GM23338 (cell line): ENCODE data around the gene CDR2. TPM values are rescaled to one million over a fixed set of nuclear protein-coding genes. Genes with fewer than 3 reads are reported as not detected.

Experiments used
- ATAC-seq: fragments of 200-7000 bp; cut with Tn5 transposase; 3 replicates; pipeline ENCODE4 v1.9.1; 2020
- DNase-seq: peaks from one replicate; pipeline ENCODE4 v3.0.0-alpha.2; 2015; ENCODE audit warnings: low spot score
- H2AFZ ChIP-seq: fragments of 200-600 bp; sonication (generic); 2 replicates; pipeline ENCODE4 v1.8.0; 2016; ENCODE audit warnings: antibody characterized with exemption, mild to moderate bottlenecking, moderate library complexity
- H3F3A ChIP-seq: fragments of 200-600 bp; sonication (generic); replicated peaks from 2 replicates; pipeline ENCODE4 v1.8.0; 2017; ENCODE audit warnings: antibody characterized with exemption, mixed run types, low read depth
- H3K27ac ChIP-seq: fragments of 200-600 bp; sonication (generic); 2 replicates; pipeline ENCODE4 v1.6.1; 2016; ENCODE audit warnings: low read depth
- H3K27me3 ChIP-seq: fragments of 200-600 bp; sonication (generic); 2 replicates; pipeline ENCODE4 v1.8.0; 2016; ENCODE audit warnings: mild to moderate bottlenecking, mixed run types, moderate library complexity; ENCODE audit not compliant: insufficient read depth
- H3K36me3 ChIP-seq: fragments of 200-600 bp; sonication (generic); 2 replicates; pipeline ENCODE4 v1.8.0; 2016; ENCODE audit warnings: mild to moderate bottlenecking; ENCODE audit not compliant: insufficient read depth
- H3K4me1 ChIP-seq: fragments of 200-600 bp; sonication (generic); 2 replicates; pipeline ENCODE4 v1.8.0; 2016; ENCODE audit warnings: mild to moderate bottlenecking, moderate library complexity; ENCODE audit not compliant: insufficient read depth
- H3K4me2 ChIP-seq: fragments of 200-600 bp; sonication (generic); 2 replicates; pipeline ENCODE4 v1.7.1; 2017; ENCODE audit warnings: mixed run types
- H3K4me3 ChIP-seq: fragments of 200-600 bp; sonication (generic); 2 replicates; pipeline ENCODE4 v1.6.1; 2016; ENCODE audit warnings: mixed run types
- H3K79me2 ChIP-seq: fragments of 200-600 bp; sonication (generic); replicated peaks from 2 replicates; pipeline ENCODE4 v1.8.0; 2017; ENCODE audit warnings: mild to moderate bottlenecking; ENCODE audit not compliant: insufficient read depth
- H3K9me2 ChIP-seq: fragments of 200-600 bp; sonication (generic); 2 replicates; pipeline ENCODE4 v1.8.0; 2017; ENCODE audit not compliant: insufficient read depth
- H4K20me1 ChIP-seq: fragments of 200-600 bp; sonication (generic); replicated peaks from 2 replicates; pipeline ENCODE4 v1.8.0; 2017; ENCODE audit warnings: mild to moderate bottlenecking; ENCODE audit not compliant: insufficient read depth
- H3K27ac Mint-ChIP-seq: 2 replicates; pipeline ENCODE4 v1.8.0; 2020; ENCODE audit warnings: inconsistent platforms, mild to moderate bottlenecking, moderate library complexity, mixed read lengths
- H3K27me3 Mint-ChIP-seq: 3 replicates; pipeline ENCODE4 v1.8.0; 2022; ENCODE audit warnings: low read depth, mild to moderate bottlenecking, moderate library complexity, mixed read lengths, inconsistent platforms; ENCODE audit not compliant: insufficient read depth, poor library complexity
- H3K36me3 Mint-ChIP-seq: 3 replicates; pipeline ENCODE4 v1.8.0; 2021; ENCODE audit warnings: low read depth, mild to moderate bottlenecking, inconsistent platforms, moderate library complexity, mixed read lengths
- H3K4me1 Mint-ChIP-seq: 3 replicates; pipeline ENCODE4 v1.8.0; 2020; ENCODE audit warnings: mild to moderate bottlenecking, inconsistent platforms, mixed read lengths
- H3K4me3 Mint-ChIP-seq: 3 replicates; pipeline ENCODE4 v1.8.0; 2021; ENCODE audit warnings: moderate library complexity, mild to moderate bottlenecking, inconsistent platforms, mixed read lengths
- H3K9me3 Mint-ChIP-seq: 3 replicates; pipeline ENCODE4 v1.8.0; 2020; ENCODE audit warnings: moderate library complexity, mild to moderate bottlenecking, inconsistent platforms, mixed read lengths
- CREB1 ChIP-seq: fragments of 250-450 bp; sonication (Bioruptor Pico); IDR thresholded peaks from 2 replicates; pipeline ENCODE4 v1.5.0; 2020; ENCODE audit warnings: low read depth, mild to moderate bottlenecking, moderate library complexity
- CTCF ChIP-seq, 2 experiments: fragments of 200-600 bp in 1 of 2; sonication (generic) in 1 of 2; conservative IDR thresholded peaks; 2 replicates each; pipeline versions ENCODE4 v1.5.1 to v1.6.1; 2016 to 2017; ENCODE audit warnings: antibody characterized with exemption in 2 of 2, low read depth in 2 of 2, mild to moderate bottlenecking in 2 of 2, moderate library complexity in 1 of 2
- EZH2 ChIP-seq: fragments of 200-600 bp; sonication (generic); IDR thresholded peaks from one replicate; pipeline ENCODE4 v1.8.0; 2017; ENCODE audit warnings: antibody characterized with exemption, mild to moderate bottlenecking, low read depth; ENCODE audit not compliant: unreplicated experiment
- NANOG ChIP-seq: IDR thresholded peaks from 2 replicates; pipeline ENCODE4 v1.6.1; 2016; ENCODE audit warnings: antibody characterized with exemption, borderline replicate concordance
- POLR2AphosphoS5 ChIP-seq: IDR thresholded peaks from 2 replicates; pipeline ENCODE4 v1.6.1; 2016; ENCODE audit warnings: antibody characterized with exemption, low read depth
- STAT1 ChIP-seq: IDR thresholded peaks from one replicate; pipeline ENCODE4 v1.6.1; 2016; ENCODE audit warnings: antibody characterized with exemption; ENCODE audit not compliant: unreplicated experiment
- ZNF331 ChIP-seq: fragments of 250-450 bp; sonication (Bioruptor Pico); IDR thresholded peaks from 2 replicates; pipeline ENCODE4 v1.5.0; 2020; ENCODE audit warnings: low read depth, mild to moderate bottlenecking, moderate library complexity
- polyA plus RNA-seq: library from polyadenylated mRNA; unstranded; fragments of >200 nt; fragmentation: Nextera tagmentation; extraction: Ambion mirVana; gene quantifications from 2 replicates; pipeline ENCODE4 v1.2.1, GENCODE V29; 2016
- total RNA-seq: library from RNA; depleted of rRNA; stranded (reverse); fragments of >200 nt; shearing (Covaris generic); gene quantifications from 2 replicates; pipeline ENCODE4 v1.2.3, GENCODE V29; 2014

The CDR2 gene
- total and polyA plus RNA-seq, 2 experiments from 2014 or later: 17.7 to 39.3 TPM

GRCh38 chr16:22318690-22319358, 55.6 kb downstream of the CDR2 start:
- Histone ChIP-seq H3K4me2 (no peak overlapping the region), H3F3A (peaks cover 21% of the 10 kb centered on the region), H3K27ac (peak overlapping the region; percentile 55; the same call in 1 of the 2 replicates), H3K36me3 (peaks cover 18% of the 10 kb centered on the region), H2AFZ (no peak overlapping the region), H3K27me3 (no peaks in the 10 kb centered on the region), H3K4me1 (no peaks in the 10 kb centered on the region), H3K4me3 (no peak overlapping the region), H3K9me2 (no peaks in the 10 kb centered on the region), H4K20me1 (peaks cover 11% of the 10 kb centered on the region), H3K79me2 (peaks cover 11% of the 10 kb centered on the region)
- Mint-ChIP-seq H3K27me3 (peaks cover 4% of the 10 kb centered on the region), H3K4me1 (peaks cover 2% of the 10 kb centered on the region; the same call in 1 of the 3 replicates), H3K36me3 (peaks cover 79% of the 10 kb centered on the region), H3K9me3 (no peaks in the 10 kb centered on the region), H3K27ac (no peak overlapping the region), H3K4me3 (no peak overlapping the region)
- TF ChIP-seq EZH2 (no peak), CTCF (conservative IDR thresholded peaks at IDR 0.05; ENCODE audit: low read depth in 2 of 2) (peak; percentile 77 to 79)
- DNase-seq (peak; percentile 77), ATAC-seq (peak; percentile 29)

- no peaks in the 10 kb centered on the region for H3K4me1 ChIP-seq
- H3F3A ChIP-seq: peaks cover 21% of the 10 kb centered on the region
- Mint-ChIP-seq H3K9me3 (no peaks in the 10 kb centered on the region), H3K27ac (no peak overlapping the region), H3K4me1 (peaks cover 2% of the 10 kb centered on the region; the same call in 1 of the 3 replicates), H3K36me3 (peaks cover 77% of the 10 kb centered on the region), H3K4me3 (no peak overlapping the region), H3K27me3 (no peaks in the 10 kb centered on the region)
- ATAC-seq (no peak), DNase-seq (no peak)
- no peaks in the 10 kb centered on the region for H3K9me2 ChIP-seq
- H2AFZ ChIP-seq: no peak overlapping the region
- peaks cover 11% of the 10 kb centered on the region for H4K20me1 ChIP-seq
- no peak overlapping the region for H3K4me2 ChIP-seq
- H3K4me3 ChIP-seq: no peak overlapping the region
- peaks cover 21% of the 10 kb centered on the region for H3K36me3 ChIP-seq
- no peak overlapping the region for H3K27ac ChIP-seq
- H3K79me2 ChIP-seq: peaks cover 11% of the 10 kb centered on the region
- no peak for TF ChIP-seq POLR2AphosphoS5
- TF ChIP-seq CREB1: no peak
- no peak for TF ChIP-seq ZNF331
- TF ChIP-seq CTCF (conservative IDR thresholded peaks at IDR 0.05; ENCODE audit: low read depth in 2 of 2): no peak
- TF ChIP-seq STAT1: no peak
- TF ChIP-seq NANOG: no peak
- H3K27me3 ChIP-seq: no peaks in the 10 kb centered on the region
Observed at GRCh38 chr16:22317625-22318024, 56.8 kb downstream of the CDR2 start.
